HEK293T (cell line): Measurements from ENCODE around the gene ITGAX.

Experiments used
- CTCF ChIA-PET: fragments of 350-600 bp; formaldehyde crosslinking; extraction: SDS; loops from one replicate; lab custom pipeline; 2021; ENCODE audit warnings: antibody characterized with exemption, inconsistent platforms; lab: Yijun Ruan, JAX
- POLR2A ChIA-PET: fragments of 350-600 bp; formaldehyde crosslinking; extraction: SDS; loops from one replicate; lab custom pipeline; 2020; ENCODE audit warnings: antibody characterized with exemption, inconsistent platforms; lab: Yijun Ruan, JAX
- DNase-seq: peaks from one replicate; pipeline ENCODE4 v3.0.0; 2012; ENCODE audit warnings: mixed read lengths; ENCODE audit errors: extremely low spot score
- ARNT ChIP-seq: fragments of 450-650 bp; IDR thresholded peaks from 2 replicates; pipeline ENCODE4 v1.6.1; 2017; ENCODE audit warnings: mild to moderate bottlenecking
- BHLHE40 ChIP-seq: fragments of 450-650 bp; IDR thresholded peaks from 2 replicates; pipeline ENCODE4 v1.6.1; 2016; ENCODE audit warnings: mild to moderate bottlenecking, moderate library complexity, borderline replicate concordance
- CTBP1 ChIP-seq: fragments of 450-650 bp; IDR thresholded peaks from 2 replicates; pipeline ENCODE4 v1.6.1; 2016; ENCODE audit warnings: borderline replicate concordance
- ELF4 ChIP-seq: fragments of 450-650 bp; IDR thresholded peaks from 2 replicates; pipeline ENCODE4 v1.6.1; 2017; ENCODE audit warnings: antibody characterized with exemption
- FOXA1 ChIP-seq: fragments of 450-650 bp; IDR thresholded peaks from 2 replicates; pipeline ENCODE4 v1.6.1; 2016; ENCODE audit warnings: mild to moderate bottlenecking
- FOXK2 ChIP-seq: fragments of 450-650 bp; IDR thresholded peaks from 2 replicates; pipeline ENCODE4 v1.6.1; 2016; ENCODE audit warnings: mild to moderate bottlenecking
- FOXM1 ChIP-seq: fragments of 450-650 bp; IDR thresholded peaks from 2 replicates; pipeline ENCODE4 v1.6.1; 2017; ENCODE audit warnings: mild to moderate bottlenecking, borderline replicate concordance
- HDGF ChIP-seq: fragments of 450-650 bp; IDR thresholded peaks from 2 replicates; pipeline ENCODE4 v1.6.1; 2017; ENCODE audit warnings: antibody characterized with exemption, borderline replicate concordance
- L3MBTL2 ChIP-seq: fragments of 450-650 bp; conservative IDR thresholded peaks from 2 replicates; pipeline ENCODE4 v1.6.1; 2016; ENCODE audit warnings: mild to moderate bottlenecking
- LEF1 ChIP-seq: fragments of 450-650 bp; IDR thresholded peaks from 2 replicates; pipeline ENCODE4 v1.6.1; 2017; ENCODE audit warnings: mild to moderate bottlenecking, borderline replicate concordance
- NFRKB ChIP-seq: fragments of 450-650 bp; IDR thresholded peaks from 2 replicates; pipeline ENCODE4 v1.6.1; 2016; ENCODE audit warnings: mild to moderate bottlenecking, moderate library complexity
- SP1 ChIP-seq: fragments of 450-650 bp; IDR thresholded peaks from 2 replicates; pipeline ENCODE4 v1.6.1; 2017
- SUZ12 ChIP-seq: fragments of 450-650 bp; IDR thresholded peaks from 2 replicates; pipeline ENCODE4 v1.6.1; 2016; ENCODE audit warnings: mild to moderate bottlenecking
- TARDBP ChIP-seq: fragments of 450-650 bp; IDR thresholded peaks from 2 replicates; pipeline ENCODE4 v1.6.1; 2016
- ZNF384 ChIP-seq: fragments of 450-650 bp; IDR thresholded peaks from 2 replicates; pipeline ENCODE4 v1.6.1; 2016
- TF ChIP-seq, protein P1 (sequence below): fragments of 450-650 bp; IDR thresholded peaks from 2 replicates; pipeline ENCODE4 v1.6.1; 2016

The ITGAX gene

DNA sequence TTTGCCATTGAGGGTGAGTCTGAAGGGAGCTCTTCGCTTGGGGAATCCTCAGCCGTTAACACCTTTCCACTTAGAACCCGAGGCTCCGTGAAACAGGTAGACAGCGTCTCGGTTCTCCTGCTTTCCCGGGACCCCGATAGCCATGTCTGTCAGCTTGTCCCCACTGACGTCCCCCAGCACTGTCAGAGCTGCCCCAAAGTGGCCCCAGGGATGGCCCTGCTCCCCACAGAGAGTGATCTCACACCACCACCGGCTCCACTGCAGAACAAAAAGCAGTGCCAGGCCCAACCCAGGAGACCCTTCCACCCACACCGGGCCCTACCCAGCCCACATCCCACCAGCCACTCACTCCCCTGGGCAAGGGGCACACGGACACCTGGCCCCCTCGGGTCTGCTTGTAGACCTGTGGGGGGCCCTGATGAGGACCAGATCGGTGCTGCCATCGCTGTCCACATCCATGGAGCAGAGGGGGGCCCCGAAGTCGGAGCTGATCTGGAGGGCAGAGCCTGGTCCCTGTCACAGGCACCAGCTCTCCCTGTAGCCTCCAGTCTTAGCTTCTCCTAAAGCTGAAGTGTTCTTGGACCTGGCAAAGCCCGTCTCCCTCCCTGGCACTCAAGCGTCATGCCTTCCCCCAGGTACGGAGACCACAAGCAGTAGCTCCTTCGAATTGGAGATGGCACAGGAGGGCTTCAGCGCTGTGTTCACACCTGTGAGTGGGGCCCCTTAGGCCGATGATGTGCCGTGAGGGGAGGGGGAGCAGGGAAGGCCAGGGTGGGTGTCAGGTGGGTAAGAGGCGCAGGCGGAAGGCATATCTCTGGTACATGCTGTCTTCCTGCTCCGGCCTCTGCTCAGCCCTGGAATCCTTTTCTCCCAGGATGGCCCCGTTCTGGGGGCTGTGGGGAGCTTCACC lies 6.5 kb downstream of the ITGAX start:
- no peak for DNase-seq
- ChIA-PET CTCF (interaction anchor here (0.6 kb wide), 1 partner anchor 117 kb away, joined by 3 read pairs; no protein-coding TSS in a partner anchor), POLR2A (no interaction called here)
- TF ChIP-seq ELF4 (no peak), SUZ12 (no peak), ZNF384 (no peak), FOXA1 (no peak), TARDBP (no peak), FOXM1 (no peak), SP1 (no peak), LEF1 (no peak), HDGF (no peak), CTBP1 (no peak), BHLHE40 (no peak), ARNT (no peak), FOXK2 (no peak), NFRKB (no peak), L3MBTL2 (no peak)
- TF ChIP-seq, protein P1, sequence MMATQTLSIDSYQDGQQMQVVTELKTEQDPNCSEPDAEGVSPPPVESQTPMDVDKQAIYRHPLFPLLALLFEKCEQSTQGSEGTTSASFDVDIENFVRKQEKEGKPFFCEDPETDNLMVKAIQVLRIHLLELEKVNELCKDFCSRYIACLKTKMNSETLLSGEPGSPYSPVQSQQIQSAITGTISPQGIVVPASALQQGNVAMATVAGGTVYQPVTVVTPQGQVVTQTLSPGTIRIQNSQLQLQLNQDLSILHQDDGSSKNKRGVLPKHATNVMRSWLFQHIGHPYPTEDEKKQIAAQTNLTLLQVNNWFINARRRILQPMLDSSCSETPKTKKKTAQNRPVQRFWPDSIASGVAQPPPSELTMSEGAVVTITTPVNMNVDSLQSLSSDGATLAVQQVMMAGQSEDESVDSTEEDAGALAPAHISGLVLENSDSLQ, result no peak

DNA sequence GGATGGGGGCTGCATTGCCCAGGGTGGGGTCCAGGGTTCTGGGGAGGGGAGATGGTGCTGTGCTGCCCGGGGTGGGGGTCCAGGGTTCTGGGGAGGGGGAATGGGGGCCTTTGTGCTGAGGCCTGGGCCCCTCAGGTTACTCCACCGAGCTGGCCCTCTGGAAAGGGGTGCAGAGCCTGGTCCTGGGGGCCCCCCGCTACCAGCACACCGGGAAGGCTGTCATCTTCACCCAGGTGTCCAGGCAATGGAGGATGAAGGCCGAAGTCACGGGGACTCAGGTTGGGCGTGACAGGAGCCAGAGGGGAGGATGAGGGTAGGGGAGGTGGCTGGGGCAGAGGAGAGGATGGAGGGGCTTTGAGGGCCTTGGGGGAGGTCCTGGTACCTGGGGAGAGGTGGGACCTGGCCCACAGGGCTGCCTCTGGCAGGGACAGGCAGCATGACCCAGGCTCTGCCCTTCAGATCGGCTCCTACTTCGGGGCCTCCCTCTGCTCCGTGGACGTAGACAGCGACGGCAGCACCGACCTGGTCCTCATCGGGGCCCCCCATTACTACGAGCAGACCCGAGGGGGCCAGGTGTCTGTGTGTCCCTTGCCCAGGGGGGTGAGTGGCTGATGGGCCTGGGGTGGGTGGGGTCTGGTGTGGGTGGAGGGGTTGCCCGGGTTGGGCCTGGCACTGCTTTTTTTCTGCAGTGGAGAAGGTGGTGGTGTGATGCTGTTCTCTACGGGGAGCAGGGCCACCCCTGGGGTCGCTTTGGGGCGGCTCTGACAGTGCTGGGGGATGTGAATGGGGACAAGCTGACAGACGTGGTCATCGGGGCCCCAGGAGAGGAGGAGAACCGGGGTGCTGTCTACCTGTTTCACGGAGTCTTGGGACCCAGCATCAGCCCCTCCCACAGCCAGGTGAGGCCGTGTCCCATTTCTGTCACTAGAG lies 7.8 kb downstream of the ITGAX start:
- ChIA-PET POLR2A (no interaction called here), CTCF (no interaction called here)
- TF ChIP-seq FOXA1 (no peak), CTBP1 (no peak), ARNT (no peak), TARDBP (no peak), NFRKB (no peak), FOXM1 (no peak), BHLHE40 (no peak), ZNF384 (no peak), HDGF (no peak), SUZ12 (no peak), SP1 (no peak), L3MBTL2 (no peak), LEF1 (no peak)
- DNase-seq, result no peak

DNA sequence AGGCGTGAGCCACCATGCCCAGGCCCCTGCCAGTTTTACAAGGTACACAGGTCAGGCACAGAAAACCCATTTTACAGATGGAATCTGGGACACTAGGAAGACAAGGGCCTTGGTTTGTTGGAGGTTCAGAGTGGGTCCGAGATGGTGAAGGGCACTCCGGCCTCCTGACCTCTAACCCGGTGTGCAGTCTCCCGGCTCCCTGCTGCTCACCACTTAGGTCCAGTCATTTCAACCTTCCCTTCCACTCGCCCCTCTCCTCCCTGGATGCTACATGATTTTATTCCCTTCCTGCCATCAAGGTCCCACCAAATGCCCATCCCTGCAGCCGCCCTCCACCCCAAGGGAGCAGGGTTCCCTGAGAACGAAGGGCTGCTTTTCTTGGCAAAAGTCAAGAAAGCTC lies 8.7 kb downstream of the ITGAX start:
- POLR2A ChIA-PET, result no interaction called here
- CTCF ChIA-PET, result no interaction called here
- TF ChIP-seq SP1, result no peak
- DNase-seq, result no peak

DNA sequence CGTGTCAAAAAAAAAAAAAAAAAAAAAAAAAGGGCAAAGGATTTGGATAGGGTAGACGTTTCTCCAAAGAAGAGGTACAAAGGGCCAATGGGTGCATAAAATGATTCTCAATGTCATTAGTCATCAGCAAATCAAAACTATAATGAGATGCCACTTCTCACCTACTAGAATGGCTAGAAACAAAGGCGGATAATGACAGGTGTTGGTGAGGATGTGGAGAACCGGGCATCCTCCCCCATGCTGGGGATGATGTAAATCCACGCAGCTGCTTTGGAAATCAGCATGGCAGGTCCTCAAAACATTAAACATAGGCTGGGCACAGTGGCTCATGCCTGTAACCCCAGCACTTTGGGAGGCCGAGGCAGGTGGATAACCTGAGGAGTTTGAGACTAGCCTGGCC lies 9.4 kb downstream of the ITGAX start:
- TF ChIP-seq ARNT (no peak), CTBP1 (no peak), ZNF384 (no peak), SP1 (no peak), SUZ12 (no peak), FOXM1 (no peak), NFRKB (no peak), TARDBP (no peak)
- TF ChIP-seq, protein P1, result no peak
- ChIA-PET POLR2A (no interaction called here), CTCF (no interaction called here)
- DNase-seq, result no peak

DNA sequence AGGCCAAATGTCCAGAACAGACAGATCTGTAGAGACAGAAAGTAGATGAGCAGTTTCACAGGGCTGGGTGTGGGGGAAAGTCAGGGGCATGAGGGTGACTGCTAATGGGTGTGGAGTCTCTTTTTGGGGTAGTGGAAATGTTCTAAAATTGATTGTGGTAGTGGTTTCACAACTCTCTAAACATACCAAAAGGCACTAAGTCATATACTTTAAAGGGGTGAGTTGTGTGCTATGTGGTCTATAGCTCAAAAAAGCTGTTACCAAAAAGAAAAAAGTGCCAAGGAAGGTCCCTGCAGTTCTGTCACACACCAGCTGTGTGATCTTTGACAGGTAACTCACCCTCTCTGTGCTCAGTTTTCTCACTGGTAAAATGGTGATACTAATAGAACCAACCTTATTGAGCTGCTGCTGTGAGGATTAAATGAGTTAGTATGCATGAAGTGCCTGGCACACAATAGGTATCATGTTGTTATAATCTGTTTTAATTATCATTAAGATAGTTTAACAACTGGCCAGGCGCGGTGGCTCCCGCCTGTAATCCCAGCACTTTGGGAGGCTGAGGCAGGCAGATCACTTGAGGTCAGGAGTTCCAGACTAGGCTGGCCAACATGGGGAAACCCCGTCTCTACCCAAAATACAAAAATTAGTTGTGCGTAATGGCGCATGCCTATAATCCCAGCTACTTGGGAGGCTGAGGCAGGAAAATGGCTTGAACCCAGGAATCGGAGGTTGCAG lies 10.3 kb downstream of the ITGAX start:
- POLR2A ChIA-PET, result no interaction called here
- TF ChIP-seq BHLHE40, result no peak
- TF ChIP-seq ELF4, result no peak
- TF ChIP-seq SUZ12, result no peak
- TF ChIP-seq HDGF, result no peak
- no peak for TF ChIP-seq CTBP1
- TF ChIP-seq FOXA1, result no peak
- TF ChIP-seq SP1, result no peak
- no peak for TF ChIP-seq ZNF384
- TF ChIP-seq NFRKB, result no peak
- no peak for TF ChIP-seq FOXK2
- TF ChIP-seq, protein P1, result no peak
- no peak for TF ChIP-seq ARNT
- no peak for TF ChIP-seq TARDBP
- TF ChIP-seq LEF1, result no peak
- TF ChIP-seq FOXM1, result no peak
- TF ChIP-seq L3MBTL2, result no peak
- CTCF ChIA-PET, result no interaction called here
- DNase-seq, result no peak
